MCF 10A (cell line): ENCODE data around the gene TBCD. TPM values are rescaled to one million over a fixed set of nuclear protein-coding genes. Genes with fewer than 3 reads are reported as not detected.

ENCODE experiments used
- BruUV-seq: library from RNA; stranded (reverse); fragments of 400-500 nt; replicated peaks from 2 replicates; lab custom pipeline; 2021; lab: Mats Ljungman, UMichigan
- CTCF ChIA-PET: fragments of 300-600 bp; sonication (Branson Sonifier 250); formaldehyde crosslinking; extraction: SDS; loops from one replicate; lab custom pipeline; 2021; ENCODE audit warnings: antibody characterized with exemption, inconsistent platforms; lab: Yijun Ruan, JAX
- POLR2A ChIA-PET: fragments of 300-600, 350-650 bp; sonication (Branson Sonifier 250); formaldehyde crosslinking; extraction: SDS; loops from one replicate; lab custom pipeline; 2020; ENCODE audit warnings: antibody characterized with exemption, inconsistent platforms; lab: Yijun Ruan, JAX
- DNase-seq: peaks from one replicate; pipeline ENCODE4 v3.0.0-alpha.2; 2018; ENCODE audit not compliant: unreplicated experiment
- H3K27ac Mint-ChIP-seq: one replicate; pipeline ENCODE4 v1.8.0; 2022; ENCODE audit warnings: mild to moderate bottlenecking, low read depth, mixed read lengths; ENCODE audit not compliant: unreplicated experiment
- H3K27me3 Mint-ChIP-seq: one replicate; pipeline ENCODE4 v1.8.0; 2022; ENCODE audit warnings: mixed read lengths; ENCODE audit not compliant: insufficient read depth, unreplicated experiment
- H3K36me3 Mint-ChIP-seq: one replicate; pipeline ENCODE4 v1.8.0; 2022; ENCODE audit warnings: mild to moderate bottlenecking, moderate library complexity, mixed read lengths; ENCODE audit not compliant: insufficient read depth, unreplicated experiment
- H3K4me1 Mint-ChIP-seq: one replicate; pipeline ENCODE4 v1.8.0; 2022; ENCODE audit warnings: mixed read lengths; ENCODE audit not compliant: insufficient read depth, unreplicated experiment
- H3K4me3 Mint-ChIP-seq: one replicate; pipeline ENCODE4 v1.8.0; 2022; ENCODE audit warnings: mild to moderate bottlenecking, moderate library complexity, mixed read lengths; ENCODE audit not compliant: unreplicated experiment
- H3K9me3 Mint-ChIP-seq: one replicate; pipeline ENCODE4 v1.8.0; 2022; ENCODE audit warnings: mixed read lengths; ENCODE audit not compliant: unreplicated experiment
- intact Hi-C: fragments of 100-400 bp; cut with micrococcal nuclease; formaldehyde crosslinking; loops from 2 replicates; pipeline ENCODE4 v1.14.1; 2022
- total RNA-seq: library from RNA; stranded (reverse); gene quantifications from 2 replicates; pipeline ENCODE4 v1.2.3, GENCODE V29; 2022
- TF ChIP-seq, protein P1 (sequence below): fragments of 200-600 bp; IDR thresholded peaks from one replicate; pipeline ENCODE4 v1.8.0; 2022; ENCODE audit warnings: antibody characterized with exemption, mild to moderate bottlenecking; ENCODE audit not compliant: unreplicated experiment

Gene TBCD
- total RNA-seq, 1 experiment from 2014 or later: 76.2 TPM

DNA sequence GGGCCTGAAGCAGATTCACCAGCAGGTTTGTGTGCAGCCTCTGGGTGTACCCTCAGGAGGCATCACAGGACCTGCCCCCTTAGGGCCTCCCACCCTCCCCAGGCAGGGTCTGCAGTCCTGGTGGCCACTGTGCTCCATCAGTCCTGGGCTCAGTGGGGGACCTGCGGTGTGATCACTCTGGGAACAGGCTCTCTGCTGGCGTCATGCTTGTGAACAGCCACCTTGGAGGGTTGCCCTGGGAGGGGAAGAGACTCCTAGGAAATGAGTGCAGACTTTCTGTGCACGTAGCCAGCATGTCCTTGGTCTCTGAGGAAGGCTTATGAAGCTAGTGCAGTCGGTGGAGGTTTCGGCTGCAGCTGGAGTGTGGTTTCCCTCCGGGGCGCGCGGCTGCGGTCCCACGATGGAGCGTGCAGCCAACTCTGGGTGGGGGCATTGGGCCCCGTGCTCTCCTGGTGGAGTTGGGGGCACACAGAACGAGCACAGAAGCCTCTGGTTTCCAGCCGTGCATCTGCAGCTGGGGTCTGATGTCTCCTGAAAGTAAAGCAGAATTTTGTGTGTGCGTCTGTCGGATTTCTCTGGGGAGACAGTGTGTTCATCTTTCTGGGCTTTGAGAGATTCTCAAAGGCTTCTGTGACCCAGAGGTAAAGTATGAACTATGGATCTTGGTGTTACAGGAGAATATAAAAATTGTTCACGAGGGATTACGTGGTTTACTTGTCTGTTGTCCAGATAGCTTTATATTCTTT is 156.1 kb downstream of the TBCD start:
- Mint-ChIP-seq H3K36me3 (peaks cover 31% of the 10 kb centered on the region), H3K4me1 (no peaks in the 10 kb centered on the region), H3K27ac (no peak overlapping the region), H3K4me3 (no peak overlapping the region), H3K9me3 (no peaks in the 10 kb centered on the region), H3K27me3 (no peaks in the 10 kb centered on the region)
- BruUV-seq: no TSS peak
- DNase-seq: no peak
- TF ChIP-seq, protein P1, sequence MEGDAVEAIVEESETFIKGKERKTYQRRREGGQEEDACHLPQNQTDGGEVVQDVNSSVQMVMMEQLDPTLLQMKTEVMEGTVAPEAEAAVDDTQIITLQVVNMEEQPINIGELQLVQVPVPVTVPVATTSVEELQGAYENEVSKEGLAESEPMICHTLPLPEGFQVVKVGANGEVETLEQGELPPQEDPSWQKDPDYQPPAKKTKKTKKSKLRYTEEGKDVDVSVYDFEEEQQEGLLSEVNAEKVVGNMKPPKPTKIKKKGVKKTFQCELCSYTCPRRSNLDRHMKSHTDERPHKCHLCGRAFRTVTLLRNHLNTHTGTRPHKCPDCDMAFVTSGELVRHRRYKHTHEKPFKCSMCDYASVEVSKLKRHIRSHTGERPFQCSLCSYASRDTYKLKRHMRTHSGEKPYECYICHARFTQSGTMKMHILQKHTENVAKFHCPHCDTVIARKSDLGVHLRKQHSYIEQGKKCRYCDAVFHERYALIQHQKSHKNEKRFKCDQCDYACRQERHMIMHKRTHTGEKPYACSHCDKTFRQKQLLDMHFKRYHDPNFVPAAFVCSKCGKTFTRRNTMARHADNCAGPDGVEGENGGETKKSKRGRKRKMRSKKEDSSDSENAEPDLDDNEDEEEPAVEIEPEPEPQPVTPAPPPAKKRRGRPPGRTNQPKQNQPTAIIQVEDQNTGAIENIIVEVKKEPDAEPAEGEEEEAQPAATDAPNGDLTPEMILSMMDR: no peak
- intact Hi-C loops: no loop called here
- POLR2A ChIA-PET: interaction anchor here (1.5 to 1.7 kb wide), 2 partner anchors 9 to 31 kb away, joined by 3 read pairs; no protein-coding TSS in a partner anchor
- CTCF ChIA-PET: interaction anchor here (1.4 kb wide), 1 partner anchor 10 kb away, joined by 3 read pairs; no protein-coding TSS in a partner anchor

DNA sequence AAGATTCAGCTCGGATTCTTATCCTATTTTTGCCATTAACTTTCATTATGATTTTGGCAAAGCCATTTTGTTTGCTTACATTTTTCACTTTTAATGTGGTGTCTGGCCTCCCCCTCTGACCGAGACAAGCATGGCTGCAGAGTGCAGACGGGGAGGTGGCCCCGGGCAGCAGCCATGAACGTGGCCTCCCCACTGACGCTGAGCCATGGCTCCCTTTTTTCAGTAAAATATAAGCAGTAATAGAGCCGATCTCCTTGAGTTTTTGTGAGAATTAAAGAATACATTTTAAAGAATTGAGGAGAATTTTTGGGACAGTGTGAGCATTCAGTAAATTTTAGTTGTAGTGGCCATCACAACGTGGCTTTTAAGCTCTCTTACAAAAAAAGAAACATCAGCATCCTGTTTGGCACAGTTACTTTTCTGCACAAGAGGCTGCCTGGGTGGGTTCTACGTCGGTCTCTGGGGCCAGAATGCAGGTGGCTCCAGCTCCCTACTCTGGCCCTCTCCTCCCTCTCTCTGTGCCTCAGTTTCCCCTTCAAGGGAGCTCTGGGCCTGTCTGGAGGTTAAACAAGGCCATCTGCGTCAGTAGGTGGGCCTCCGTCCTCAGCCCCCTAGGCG is 156.8 kb downstream of the TBCD start:
- H3K27ac Mint-ChIP-seq: no peak overlapping the region
- DNase-seq: no peak
- intact Hi-C loops: no loop called here
- peaks cover 28% of the 10 kb centered on the region for H3K36me3 Mint-ChIP-seq
- H3K27me3 Mint-ChIP-seq: no peaks in the 10 kb centered on the region
- no peak overlapping the region for H3K4me3 Mint-ChIP-seq
- BruUV-seq: no TSS peak
- POLR2A ChIA-PET: interaction anchor here (1.0 to 1.7 kb wide), 3 partner anchors 10 to 170 kb away, joined by 3 read pairs; no protein-coding TSS in a partner anchor
- H3K9me3 Mint-ChIP-seq: no peaks in the 10 kb centered on the region
- no peaks in the 10 kb centered on the region for H3K4me1 Mint-ChIP-seq
- TF ChIP-seq, protein P1: no peak
- CTCF ChIA-PET: no interaction called here

DNA sequence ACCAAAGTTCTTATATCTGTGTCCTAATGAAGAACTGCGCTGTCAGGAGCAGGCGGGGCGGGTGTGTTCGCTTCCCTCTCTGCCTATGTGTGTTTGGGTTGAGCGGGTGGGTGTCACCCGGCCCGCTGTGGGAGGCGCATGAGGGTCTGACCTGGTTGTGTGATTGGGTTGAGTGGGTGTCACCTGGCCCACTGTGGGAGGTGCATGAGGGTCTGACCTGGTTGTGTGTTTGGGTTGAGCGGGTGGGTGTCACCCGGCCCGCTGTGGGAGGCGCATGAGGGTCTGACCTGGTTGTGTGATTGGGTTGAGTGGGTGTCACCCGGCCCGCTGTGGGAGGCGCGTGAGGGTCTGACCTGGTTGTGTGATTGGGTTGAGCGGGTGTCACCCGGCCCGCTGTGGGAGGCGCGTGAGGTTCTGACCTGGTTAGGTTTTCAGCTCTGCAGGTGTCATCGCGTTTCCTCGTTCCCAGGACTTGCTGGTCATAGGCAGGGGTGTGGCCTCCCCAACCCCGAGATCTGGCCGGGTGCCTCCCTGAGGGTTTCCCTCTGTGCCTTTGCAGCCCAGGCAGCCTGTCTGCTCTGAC is 157.5 kb downstream of the TBCD start:
- DNase-seq: no peak
- ChIA-PET POLR2A (interaction anchor here (1.0 to 1.5 kb wide), 2 partner anchors 10 to 169 kb away, joined by 3 read pairs; no protein-coding TSS in a partner anchor), CTCF (interaction anchor here (0.7 kb wide), 1 partner anchor 128 kb away, joined by 3 read pairs; no protein-coding TSS in a partner anchor)
- TF ChIP-seq, protein P1: no peak
- no TSS peak for BruUV-seq
- Mint-ChIP-seq H3K27ac (no peak overlapping the region), H3K36me3 (peaks cover 33% of the 10 kb centered on the region), H3K27me3 (no peaks in the 10 kb centered on the region), H3K9me3 (no peaks in the 10 kb centered on the region), H3K4me3 (no peak overlapping the region), H3K4me1 (no peaks in the 10 kb centered on the region)
- intact Hi-C loops: no loop called here

DNA sequence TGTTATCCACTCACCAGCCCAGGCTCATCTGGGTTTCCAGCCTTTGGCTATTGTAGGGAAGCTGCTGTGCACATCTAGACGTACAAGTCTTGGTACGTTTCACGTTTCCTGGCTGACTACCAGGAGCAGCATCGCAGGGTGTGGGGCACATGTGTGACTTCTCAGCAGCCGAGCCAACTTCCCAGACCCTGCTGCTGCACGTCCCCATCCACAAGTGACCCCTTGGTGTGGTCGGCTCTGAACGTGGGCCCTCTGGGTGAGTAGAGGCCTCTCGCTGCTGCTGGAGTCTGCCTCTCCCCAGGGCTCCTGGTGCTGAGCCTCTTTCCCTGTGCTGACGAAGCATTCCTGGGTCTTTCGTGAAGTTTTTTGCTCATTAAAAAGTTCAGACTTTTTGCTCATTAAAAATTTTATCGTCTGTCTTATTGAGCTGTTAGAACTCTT is 158.2 kb downstream of the TBCD start:
- peaks cover 40% of the 10 kb centered on the region for H3K36me3 Mint-ChIP-seq
- intact Hi-C loops: no loop called here
- H3K27me3 Mint-ChIP-seq: no peaks in the 10 kb centered on the region
- CTCF ChIA-PET: interaction anchor here (0.6 to 0.7 kb wide), 2 partner anchors 126 to 129 kb away, joined by 3 read pairs; no protein-coding TSS in a partner anchor
- TF ChIP-seq, protein P1: no peak
- no peaks in the 10 kb centered on the region for H3K9me3 Mint-ChIP-seq
- POLR2A ChIA-PET: no interaction called here
- BruUV-seq: no TSS peak
- no peak overlapping the region for H3K27ac Mint-ChIP-seq
- H3K4me1 Mint-ChIP-seq: no peaks in the 10 kb centered on the region
- no peak for DNase-seq
- no peak overlapping the region for H3K4me3 Mint-ChIP-seq
